CD4-positive, alpha-beta T cell treated with Interleukin-12 subunit alpha and Interleukin-12 subunit beta, for 1 hour (primary cell): ENCODE results near the gene PRR33.

Source experiments
- DNase-seq: peaks from one replicate; pipeline ENCODE4 v3.0.0-alpha.2; 2020

The PRR33 gene

DNA sequence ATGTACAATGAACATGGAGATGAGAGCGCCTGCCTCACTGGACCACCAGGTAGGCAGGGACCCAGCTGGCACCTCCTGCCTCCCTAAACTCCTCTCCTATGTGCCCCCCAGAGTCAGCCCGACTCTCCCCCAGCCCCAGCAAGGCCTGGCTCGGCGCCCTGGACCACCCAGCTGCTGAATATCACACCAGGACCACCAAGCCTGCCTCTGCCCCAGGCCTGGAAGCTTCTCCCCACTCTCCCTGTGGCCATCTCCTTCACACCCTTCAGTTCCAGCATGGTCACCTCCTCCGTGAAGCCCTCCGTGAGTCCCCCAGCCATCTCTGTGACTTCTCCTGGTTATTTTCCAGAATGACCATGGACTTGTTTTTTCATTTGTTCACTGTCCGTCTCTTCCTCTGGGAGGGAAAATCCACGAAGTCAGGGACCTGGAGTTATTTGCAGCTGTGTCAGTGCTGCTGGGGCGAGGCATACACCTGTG is 45.2 kb downstream of the PRR33 start:
- DNase-seq, result no peak

GRCh38 chr11:1845561-1846452 is 45.9 kb downstream of the PRR33 start:
- DNase-seq, result peak; percentile 58

DNA sequence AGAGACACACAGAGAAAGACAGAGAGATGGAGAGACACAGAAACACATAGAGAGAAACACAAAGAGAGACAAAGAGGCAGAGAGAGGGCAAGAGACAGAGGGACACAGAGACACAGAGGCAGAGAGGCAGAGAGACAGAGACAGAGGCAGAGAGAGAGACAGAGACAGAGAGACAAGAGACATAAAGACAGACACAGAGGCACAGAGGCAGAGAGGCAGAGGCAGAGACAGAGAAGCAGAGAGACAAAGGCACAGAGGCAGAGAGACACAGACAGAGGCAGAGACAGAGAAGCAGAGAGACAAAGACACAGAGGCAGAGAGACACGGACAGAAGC is 46.6 kb downstream of the PRR33 start:
- no peak for DNase-seq

DNA sequence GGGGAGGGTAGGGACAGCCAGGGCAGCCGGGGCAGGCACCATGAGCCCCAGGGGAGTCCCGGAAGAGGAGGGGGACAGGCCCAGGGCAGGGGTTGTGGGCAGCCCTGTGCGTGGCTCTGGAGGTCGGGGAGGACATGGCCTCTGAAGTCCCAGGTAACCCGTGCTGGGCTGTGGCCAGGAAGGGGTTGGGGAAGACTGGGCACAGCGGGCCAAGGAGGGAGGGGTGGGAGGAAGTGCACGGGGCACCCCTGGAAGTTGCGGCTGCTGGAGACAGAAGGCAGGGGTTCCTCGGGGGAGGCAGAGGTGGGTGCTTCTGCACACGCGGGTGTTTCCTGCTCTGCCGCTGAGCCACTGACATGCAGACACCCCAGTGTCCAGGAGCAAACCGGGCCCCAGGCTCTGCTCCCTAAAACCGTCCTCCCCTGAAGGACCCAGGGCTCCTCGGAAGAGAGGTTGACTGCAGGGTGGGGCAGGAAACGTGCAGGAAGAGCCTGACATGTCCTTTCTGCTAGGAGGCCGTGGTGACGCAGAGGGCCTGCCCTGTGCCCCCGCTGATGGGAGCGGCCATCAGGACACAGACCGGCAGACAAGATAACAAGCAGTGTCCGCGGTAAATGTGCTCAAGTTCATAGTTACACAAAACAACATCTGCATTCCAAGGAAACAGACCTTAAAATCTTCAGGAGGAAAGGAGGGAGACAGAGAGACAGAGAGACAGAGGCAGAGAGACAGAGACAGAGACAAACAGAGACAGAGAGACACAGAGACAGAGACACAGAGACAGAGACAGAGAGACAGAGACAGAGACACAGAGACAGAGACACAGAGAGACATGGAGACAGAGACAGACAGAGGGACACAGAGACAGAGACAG is 47.2 kb downstream of the PRR33 start:
- peak; percentile 67 for DNase-seq

GRCh38 chr11:1843796-1844195 is 47.9 kb downstream of the PRR33 start:
- DNase-seq, result no peak

DNA sequence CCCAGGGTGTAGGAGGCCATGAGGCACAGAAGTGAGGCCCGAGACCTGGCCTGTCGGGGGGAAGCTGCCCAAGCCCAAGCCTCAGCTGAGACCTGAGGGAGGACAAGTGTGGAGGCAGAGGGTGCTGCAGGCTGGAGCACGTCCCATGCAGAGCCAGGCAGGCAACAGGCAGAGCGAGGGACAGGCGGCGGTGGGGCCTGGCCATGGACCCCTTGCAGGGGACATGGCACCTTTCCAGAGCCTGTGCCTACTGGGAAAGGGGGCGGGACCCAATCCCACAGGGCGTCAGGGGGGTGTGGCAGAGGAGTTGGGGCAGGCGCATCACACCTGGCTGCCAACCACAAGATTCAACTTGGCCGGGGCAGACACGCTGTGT is 48.6 kb downstream of the PRR33 start:
- DNase-seq, result no peak

DNA sequence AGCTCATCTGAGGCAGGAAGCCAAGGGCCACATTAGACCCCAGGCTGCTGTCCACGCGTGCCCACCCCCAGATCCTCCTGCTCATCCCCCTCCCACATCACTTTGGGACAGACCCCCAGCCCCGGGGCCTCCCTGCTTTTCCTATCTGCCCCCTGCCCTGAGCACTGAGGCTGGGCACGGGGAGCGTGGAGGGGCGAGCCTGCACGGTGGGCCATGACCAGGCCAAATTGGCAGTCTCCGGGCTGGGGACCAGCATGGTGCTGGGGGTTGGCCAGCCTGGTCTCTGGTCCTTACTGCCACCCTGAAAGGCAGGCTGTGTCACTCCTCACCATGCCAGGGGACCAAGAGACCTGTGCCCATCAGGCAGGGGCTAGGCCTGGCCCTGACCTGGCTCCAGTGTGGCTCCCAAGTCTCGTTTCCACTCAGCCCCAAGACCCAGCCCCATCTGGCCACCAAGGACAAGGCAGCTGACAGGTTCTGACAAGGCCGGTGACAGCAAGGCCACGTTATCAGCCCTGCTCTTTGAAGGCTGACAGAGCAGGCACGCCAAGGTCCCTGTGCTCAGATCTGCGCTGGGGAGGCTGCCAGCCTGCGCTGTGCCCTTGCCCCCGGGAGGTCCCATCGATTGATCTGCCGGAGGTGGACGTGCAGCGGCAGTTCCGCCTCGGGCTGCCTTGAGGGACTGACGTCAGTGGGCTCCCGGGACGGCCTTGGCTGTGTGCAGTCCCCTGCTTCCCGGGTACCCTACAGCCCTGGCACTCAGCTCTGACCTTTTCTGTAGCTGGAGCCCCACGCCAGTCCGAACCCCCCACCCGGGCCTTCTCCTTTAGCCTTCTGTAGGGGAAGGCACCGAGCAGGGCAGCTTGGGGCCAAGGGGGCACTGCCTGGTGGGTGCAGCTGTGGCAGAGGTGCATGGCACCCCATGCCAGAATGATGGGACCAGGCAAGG is 49.3 kb downstream of the PRR33 start:
- DNase-seq, result no peak

DNA sequence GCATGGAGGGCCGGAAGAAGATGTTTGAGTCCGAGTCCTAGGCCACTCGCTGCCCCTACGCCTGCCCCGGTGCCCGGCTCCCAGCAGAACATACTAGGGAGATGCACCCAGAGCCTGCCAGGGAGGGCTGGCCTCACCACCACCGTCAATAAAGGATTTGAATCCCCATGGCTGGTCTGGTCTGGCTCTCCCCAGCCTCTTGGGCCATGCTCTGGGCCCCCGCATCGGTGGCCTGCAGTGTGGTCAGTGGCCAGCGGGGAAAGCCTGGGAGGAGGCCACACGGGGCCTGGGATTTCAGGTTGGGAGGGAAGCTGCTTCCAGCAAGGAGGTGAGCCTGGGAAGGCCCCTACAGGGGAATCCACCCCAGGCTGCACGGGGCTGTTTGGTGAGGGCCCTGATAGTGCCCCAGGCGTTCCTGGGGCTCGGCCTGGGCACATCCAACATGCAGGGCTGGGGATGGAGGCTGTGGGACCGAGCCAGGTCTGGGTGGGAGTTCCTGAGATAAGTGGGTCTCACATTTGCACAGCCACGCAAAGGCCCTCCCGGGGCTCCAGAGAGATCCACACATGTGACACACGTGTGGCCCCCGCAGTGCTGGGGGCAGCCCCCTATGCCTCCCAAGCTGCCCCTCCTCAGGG is 50.1 kb downstream of the PRR33 start:
- DNase-seq, result no peak

DNA sequence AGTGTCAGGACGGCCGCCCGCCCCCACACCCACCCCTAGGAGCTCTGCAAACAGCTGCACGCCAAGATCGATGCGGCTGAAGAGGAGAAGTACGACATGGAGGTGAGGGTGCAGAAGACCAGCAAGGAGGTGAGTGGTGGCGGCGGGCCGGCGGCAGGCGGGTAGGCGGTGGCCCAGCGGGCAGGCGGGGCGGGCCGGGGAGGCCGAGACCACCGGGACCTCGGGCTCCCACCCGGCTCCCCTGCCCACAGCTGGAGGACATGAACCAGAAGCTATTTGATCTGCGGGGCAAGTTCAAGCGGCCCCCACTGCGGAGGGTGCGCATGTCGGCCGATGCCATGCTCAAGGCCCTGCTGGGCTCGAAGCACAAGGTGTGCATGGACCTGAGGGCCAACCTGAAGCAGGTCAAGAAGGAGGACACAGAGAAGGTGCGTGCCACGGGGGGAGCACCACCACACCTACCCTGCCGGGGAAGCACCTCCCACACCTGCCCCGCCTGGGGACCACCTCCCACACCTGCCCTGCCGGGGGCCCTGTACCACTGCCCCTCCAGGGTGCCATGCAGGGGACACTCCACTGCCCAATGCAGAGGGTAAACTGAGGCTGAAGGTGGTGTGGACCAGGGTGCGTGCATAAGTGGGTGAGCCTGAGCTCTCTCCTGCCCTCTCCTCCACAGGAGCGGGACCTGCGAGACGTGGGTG is 50.8 kb downstream of the PRR33 start:
- DNase-seq, result no peak

GRCh38 chr11:1839924-1840779 is 51.5 kb downstream of the PRR33 start:
- peak; percentile 41 for DNase-seq

GRCh38 chr11:1839204-1839923 is 52.3 kb downstream of the PRR33 start:
- DNase-seq, result no peak

GRCh38 chr11:1838426-1839144 is 53.1 kb downstream of the PRR33 start, which contains the start of gene TNNI2:
Gene TNNI2, plus strand, starts transcription at chr11:1838981. Its CDS starts 716 bp downstream, at chr11:1839697.
- DNase-seq, result no peak
